A549 (cell line): Measurements from ENCODE around the gene ATP2A2.

ENCODE experiments used
- CTCF ChIP-seq: fragments of >200 bp; sonication (Bioruptor Twin); formaldehyde crosslinking; IDR thresholded peaks from 3 replicates; pipeline ENCODE4 v1.5.1; 2016
- ELK1 ChIP-seq: fragments of 150-350 bp; IDR thresholded peaks from 2 replicates; pipeline ENCODE4 v1.6.1; 2014; ENCODE audit warnings: low read depth, mild to moderate bottlenecking, low read length
- ESRRA ChIP-seq: fragments of 150-350 bp; IDR thresholded peaks from 2 replicates; pipeline ENCODE4 v1.6.1; 2014; ENCODE audit warnings: mild to moderate bottlenecking, low read length, borderline replicate concordance
- JUN ChIP-seq, 2 experiments: fragments of >200 bp; sonication (Bioruptor Twin); formaldehyde crosslinking; IDR thresholded peaks; 2 replicates in 1 of 2; 3 replicates in 1 of 2; pipeline ENCODE4 v1.6.1; 2016 to 2017
- MYC ChIP-seq: IDR thresholded peaks from 2 replicates; pipeline ENCODE4 v1.6.1; 2012; ENCODE audit warnings: mild to moderate bottlenecking, inconsistent platforms, low read length, improper control_type of control experiment, borderline replicate concordance
- POLR2A ChIP-seq: IDR thresholded peaks from 2 replicates; pipeline ENCODE4 v1.6.1; 2012; ENCODE audit warnings: mild to moderate bottlenecking, low read length

- TF ChIP-seq POLR2A (no peak), CTCF (no peak), JUN (IDR thresholded peaks at IDR 0.05) (no peak), MYC (no peak), ESRRA (no peak), ELK1 (no peak)
Measured at GRCh38 chr12:110343114-110343513, 62.1 kb downstream of the ATP2A2 start.
